PC-3 (cell line): ENCODE measurements around the gene ZNF337. TPM values are rescaled to one million over a fixed set of nuclear protein-coding genes. Genes with fewer than 3 reads are reported as not detected.
"Not testable (repeated sequence)": the region's sequence is repeated elsewhere in the genome, so short reads cannot be mapped to it uniquely, and the experiment has no call there.

Source experiments
- ATAC-seq: fragments of 200-7000 bp; cut with Tn5 transposase; 2 replicates; pipeline ENCODE4 v1.9.1; 2020; ENCODE audit warnings: mild to moderate bottlenecking, moderate library complexity
- BruUV-seq: library from RNA; stranded (reverse); fragments of 400-500 nt; replicated peaks from 2 replicates; lab custom pipeline; 2021; lab: Mats Ljungman, UMichigan
- CTCF ChIA-PET: fragments of 300-600 bp; sonication (Branson Sonifier 250); formaldehyde crosslinking; loops from one replicate; lab custom pipeline; 2022; ENCODE audit warnings: antibody characterized with exemption; lab: Charles Lee
- POLR2A ChIA-PET: fragments of 300-600 bp; sonication (Branson Sonifier 250); formaldehyde crosslinking; loops from one replicate; lab custom pipeline; 2022; ENCODE audit warnings: antibody characterized with exemption; ENCODE audit not compliant: unreplicated experiment; lab: Charles Lee
- DNase-seq: peaks from one replicate; pipeline ENCODE4 v3.0.0-alpha.2; 2015
- H2AFZ ChIP-seq: fragments of 300-600 bp; sonication (generic); 2 replicates; pipeline ENCODE4 v1.6.0; 2016; ENCODE audit warnings: antibody characterized with exemption, low read length
- H3F3A ChIP-seq: fragments of 300-600 bp; sonication (generic); one replicate; pipeline ENCODE4 v1.6.0; 2017; ENCODE audit warnings: antibody characterized with exemption, low read length, control low read depth, mild to moderate bottlenecking; ENCODE audit not compliant: unreplicated experiment
- H3K27ac ChIP-seq: fragments of 300-600 bp; sonication (generic); 2 replicates; pipeline ENCODE4 v1.5.1; 2016; ENCODE audit warnings: mild to moderate bottlenecking, low read length
- H3K27me3 ChIP-seq: fragments of 300-600 bp; sonication (generic); 2 replicates; pipeline ENCODE4 v1.6.1; 2016; ENCODE audit warnings: low read length, mixed read lengths
- H3K36me3 ChIP-seq: fragments of 300-600 bp; sonication (generic); 2 replicates; pipeline ENCODE4 v1.6.1; 2016; ENCODE audit warnings: low read depth, mixed run types, low read length, mixed read lengths
- H3K4me1 ChIP-seq: fragments of 300-600 bp; sonication (generic); 2 replicates; pipeline ENCODE4 v1.5.1; 2016; ENCODE audit warnings: low read length; ENCODE audit not compliant: insufficient read depth
- H3K4me2 ChIP-seq: fragments of 300-600 bp; sonication (generic); 2 replicates; pipeline ENCODE4 v1.6.0; 2016; ENCODE audit warnings: low read length
- H3K4me3 ChIP-seq: fragments of 300-600 bp; sonication (generic); 2 replicates; pipeline ENCODE4 v1.5.1; 2016; ENCODE audit warnings: mild to moderate bottlenecking, low read length, mixed read lengths
- H3K79me2 ChIP-seq: fragments of 300-600 bp; sonication (generic); 2 replicates; pipeline ENCODE4 v1.6.1; 2017; ENCODE audit warnings: low read length, mixed read lengths
- H3K9ac ChIP-seq: fragments of 300-600 bp; sonication (generic); 2 replicates; pipeline ENCODE4 v1.6.0; 2016; ENCODE audit warnings: mild to moderate bottlenecking, low read length
- H3K9me2 ChIP-seq: fragments of 300-600 bp; sonication (generic); replicated peaks from 2 replicates; pipeline ENCODE4 v1.6.1; 2016; ENCODE audit warnings: mixed run types, low read length, mixed read lengths
- H3K9me3 ChIP-seq: fragments of 300-600 bp; sonication (generic); 2 replicates; pipeline ENCODE4 v1.6.1; 2016; ENCODE audit warnings: low read length, mixed read lengths
- H4K20me1 ChIP-seq: fragments of 300-600 bp; sonication (generic); 2 replicates; pipeline ENCODE4 v1.6.1; 2016; ENCODE audit warnings: low read length, mixed read lengths
- CTCF ChIP-seq: fragments of 300-600 bp; sonication (generic); conservative IDR thresholded peaks from 2 replicates; pipeline ENCODE4 v1.5.1; 2017; ENCODE audit warnings: antibody characterized with exemption, low read depth, mild to moderate bottlenecking, low read length
- EZH2 ChIP-seq: fragments of 300-600 bp; sonication (generic); IDR thresholded peaks from one replicate; pipeline ENCODE4 v1.6.1; 2017; ENCODE audit warnings: antibody characterized with exemption, mild to moderate bottlenecking, low read length; ENCODE audit not compliant: unreplicated experiment
- EZH2phosphoT487 ChIP-seq: fragments of 300-600 bp; sonication (generic); IDR thresholded peaks from 2 replicates; pipeline ENCODE4 v1.6.1; 2018; ENCODE audit warnings: mild to moderate bottlenecking, antibody characterized with exemption, low read length, borderline replicate concordance
- intact Hi-C: fragments of 100-400 bp; cut with micrococcal nuclease; formaldehyde crosslinking; loops from 2 replicates; pipeline ENCODE4 v1.9.0; 2023
- total RNA-seq: library from RNA; depleted of rRNA; stranded (reverse); fragments of >200 nt; gene quantifications from 2 replicates; pipeline ENCODE4 v1.2.3, GENCODE V29; 2014

ZNF337 gene
- total RNA-seq, 1 experiment from 2014 or later: 12.8 TPM

GRCh38 chr20:25707695-25708094, 11.0 kb upstream of the ZNF337 start:
- no peak for DNase-seq
- H3K27me3 ChIP-seq: no peaks in the 10 kb centered on the region
- H3K9me3 ChIP-seq: no peaks in the 10 kb centered on the region
- ChIA-PET CTCF (no interaction called here), POLR2A (no interaction called here)
- H2AFZ ChIP-seq: no peak overlapping the region
- intact Hi-C loops: no loop called here
- H3K9me2 ChIP-seq: no peaks in the 10 kb centered on the region
- H4K20me1 ChIP-seq: no peaks in the 10 kb centered on the region
- BruUV-seq: no TSS peak
- no peaks in the 10 kb centered on the region for H3K4me1 ChIP-seq
- no peak overlapping the region for H3K4me3 ChIP-seq
- no peaks in the 10 kb centered on the region for H3K36me3 ChIP-seq
- no peaks in the 10 kb centered on the region for H3F3A ChIP-seq
- no peak for ATAC-seq
- H3K9ac ChIP-seq: no peak overlapping the region
- no peak overlapping the region for H3K4me2 ChIP-seq
- H3K27ac ChIP-seq: no peak overlapping the region
- no peaks in the 10 kb centered on the region for H3K79me2 ChIP-seq
- TF ChIP-seq EZH2: no peak
- no peak for TF ChIP-seq CTCF
- TF ChIP-seq EZH2phosphoT487: no peak

- CTCF ChIA-PET: no interaction called here
- Histone ChIP-seq H3K9me3 (no peaks in the 10 kb centered on the region), H3K9me2 (no peaks in the 10 kb centered on the region), H4K20me1 (no peaks in the 10 kb centered on the region), H3K4me3 (no peak overlapping the region), H3K79me2 (no peaks in the 10 kb centered on the region), H3K4me2 (no peak overlapping the region), H3K4me1 (no peaks in the 10 kb centered on the region), H3K27me3 (no peaks in the 10 kb centered on the region), H3F3A (no peaks in the 10 kb centered on the region), H3K27ac (no peak overlapping the region), H3K36me3 (no peaks in the 10 kb centered on the region), H2AFZ (no peak overlapping the region), H3K9ac (no peak overlapping the region)
- intact Hi-C loops: no loop called here
- DNase-seq: no peak
- BruUV-seq: no TSS peak
- no peak for ATAC-seq
- POLR2A ChIA-PET: no interaction called here
- TF ChIP-seq EZH2phosphoT487 (no peak), EZH2 (no peak), CTCF (no peak)
These were observed 10.1 kb upstream of the ZNF337 start for GRCh38 chr20:25706793-25707192.

- Histone ChIP-seq H3K9me3 (no peaks in the 10 kb centered on the region), H3K9me2 (no peaks in the 10 kb centered on the region), H3K79me2 (no peaks in the 10 kb centered on the region), H3K4me2 (no peak overlapping the region), H3K4me1 (no peaks in the 10 kb centered on the region), H2AFZ (no peak overlapping the region), H3F3A (no peaks in the 10 kb centered on the region), H3K27ac (no peak overlapping the region), H3K4me3 (no peak overlapping the region), H4K20me1 (no peaks in the 10 kb centered on the region), H3K27me3 (no peaks in the 10 kb centered on the region), H3K9ac (no peak overlapping the region), H3K36me3 (no peaks in the 10 kb centered on the region)
- intact Hi-C loops: no loop called here
- POLR2A ChIA-PET: no interaction called here
- ATAC-seq (no peak), DNase-seq (no peak)
- CTCF ChIA-PET: no interaction called here
- no peak for TF ChIP-seq EZH2
- no TSS peak for BruUV-seq
These were observed 9.2 kb upstream of the ZNF337 start for GRCh38 chr20:25705830-25706351.

- H3F3A ChIP-seq, H3K79me2 ChIP-seq, H3K9me3 ChIP-seq, H3K9me2 ChIP-seq, CTCF ChIA-PET, POLR2A ChIA-PET, H4K20me1 ChIP-seq, ATAC-seq, BruUV-seq, intact Hi-C loops, DNase-seq, H3K36me3 ChIP-seq, H3K4me1 ChIP-seq, H3K4me2 ChIP-seq, H2AFZ ChIP-seq, H3K4me3 ChIP-seq, H3K27ac ChIP-seq, H3K9ac ChIP-seq, H3K27me3 ChIP-seq: not testable (repeated sequence)
These were observed 7.7 kb upstream of the ZNF337 start for GRCh38 chr20:25704303-25704702.

- H3K9ac ChIP-seq, BruUV-seq, H3K4me1 ChIP-seq, DNase-seq, H4K20me1 ChIP-seq, CTCF ChIA-PET, H3K79me2 ChIP-seq, H3K27ac ChIP-seq, POLR2A ChIA-PET, H3K36me3 ChIP-seq, ATAC-seq, H2AFZ ChIP-seq, intact Hi-C loops, H3K9me2 ChIP-seq, H3K4me2 ChIP-seq, H3F3A ChIP-seq, H3K27me3 ChIP-seq, H3K4me3 ChIP-seq: not testable (repeated sequence)
- H3K9me3 ChIP-seq: peaks cover 14% of the 10 kb centered on the region
These were observed 4.2 kb upstream of the ZNF337 start for GRCh38 chr20:25700835-25701234.
